Panc1 (cell line): ENCODE data around the gene PGBD2.

Experiments used
- POLR2AphosphoS5 ChIP-seq: IDR thresholded peaks from 2 replicates; pipeline ENCODE4 v1.6.1; 2012; ENCODE audit warnings: mild to moderate bottlenecking, low read depth, low read length, moderate library complexity
- SIN3A ChIP-seq: IDR thresholded peaks from 2 replicates; pipeline ENCODE4 v1.6.1; 2012; ENCODE audit warnings: low read depth, mild to moderate bottlenecking, low read length, moderate library complexity, borderline replicate concordance; ENCODE audit not compliant: insufficient read depth
- TF ChIP-seq, protein P1 (sequence below): fragments of 450-650 bp; IDR thresholded peaks from 2 replicates; pipeline ENCODE4 v1.5.1; 2017; ENCODE audit warnings: mild to moderate bottlenecking
- TF ChIP-seq, protein P2 (sequence below), 2 experiments: IDR thresholded peaks; 2 replicates each; pipeline ENCODE4 v1.6.1; 2011 to 2012; ENCODE audit warnings: low read depth in 2 of 2, control low read depth in 1 of 2, low read length in 1 of 2, mild to moderate bottlenecking in 1 of 2, moderate library complexity in 1 of 2; ENCODE audit not compliant: insufficient read depth in 1 of 2

DNA sequence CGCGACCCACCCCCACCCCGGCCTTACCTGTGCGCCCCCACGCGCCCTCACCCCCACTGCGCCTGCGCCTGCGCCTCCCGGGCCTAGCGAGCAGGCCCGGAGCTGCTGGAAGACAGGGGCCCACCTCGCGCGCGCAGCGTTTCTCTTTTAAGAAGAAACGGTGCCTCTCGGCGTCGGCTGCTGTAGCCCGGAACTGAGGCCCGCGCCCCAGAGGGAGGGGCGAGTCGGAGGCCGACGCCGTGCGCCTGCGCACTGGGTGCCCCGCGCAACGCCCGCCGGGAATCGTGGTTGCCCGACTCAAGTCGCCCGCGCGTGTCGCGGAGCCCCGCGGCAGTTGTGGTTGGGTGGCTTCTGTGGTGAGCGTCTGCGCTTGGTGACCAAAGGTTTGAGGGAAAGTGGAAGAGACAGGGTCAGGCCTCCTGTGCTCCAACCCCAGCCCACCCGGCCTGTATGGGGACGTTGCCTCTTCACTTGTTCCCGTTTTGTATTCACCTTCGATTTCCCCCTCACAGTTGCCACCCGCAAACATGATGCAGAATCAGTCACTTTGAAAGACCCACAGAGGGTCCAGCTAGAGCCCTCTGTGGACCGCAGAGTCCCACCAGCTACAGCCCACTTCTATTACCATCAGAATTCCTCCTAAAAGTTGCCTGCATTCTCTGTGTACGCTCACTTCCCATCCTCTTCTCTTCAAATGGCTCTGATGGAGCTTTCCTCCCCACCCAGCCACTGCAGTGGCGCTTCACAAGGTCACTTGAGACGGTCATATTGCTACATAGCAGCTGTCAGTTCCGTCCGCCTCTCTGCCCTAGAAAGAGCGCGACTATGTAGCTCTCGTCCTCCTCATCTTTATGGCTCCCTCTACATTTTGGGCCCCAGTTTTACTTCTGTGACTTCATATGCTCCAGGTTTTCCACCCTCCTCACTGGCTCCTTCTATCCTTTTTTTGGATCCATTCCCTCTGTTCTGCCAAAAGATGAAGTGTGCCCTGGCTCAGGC is 46.8 kb upstream of the PGBD2 start, which contains the start of gene ZNF692:
- TF ChIP-seq, protein P1, sequence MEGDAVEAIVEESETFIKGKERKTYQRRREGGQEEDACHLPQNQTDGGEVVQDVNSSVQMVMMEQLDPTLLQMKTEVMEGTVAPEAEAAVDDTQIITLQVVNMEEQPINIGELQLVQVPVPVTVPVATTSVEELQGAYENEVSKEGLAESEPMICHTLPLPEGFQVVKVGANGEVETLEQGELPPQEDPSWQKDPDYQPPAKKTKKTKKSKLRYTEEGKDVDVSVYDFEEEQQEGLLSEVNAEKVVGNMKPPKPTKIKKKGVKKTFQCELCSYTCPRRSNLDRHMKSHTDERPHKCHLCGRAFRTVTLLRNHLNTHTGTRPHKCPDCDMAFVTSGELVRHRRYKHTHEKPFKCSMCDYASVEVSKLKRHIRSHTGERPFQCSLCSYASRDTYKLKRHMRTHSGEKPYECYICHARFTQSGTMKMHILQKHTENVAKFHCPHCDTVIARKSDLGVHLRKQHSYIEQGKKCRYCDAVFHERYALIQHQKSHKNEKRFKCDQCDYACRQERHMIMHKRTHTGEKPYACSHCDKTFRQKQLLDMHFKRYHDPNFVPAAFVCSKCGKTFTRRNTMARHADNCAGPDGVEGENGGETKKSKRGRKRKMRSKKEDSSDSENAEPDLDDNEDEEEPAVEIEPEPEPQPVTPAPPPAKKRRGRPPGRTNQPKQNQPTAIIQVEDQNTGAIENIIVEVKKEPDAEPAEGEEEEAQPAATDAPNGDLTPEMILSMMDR: peak; percentile 32; the same call in 1 of the 2 replicates
- TF ChIP-seq POLR2AphosphoS5: peak; percentile 92
- TF ChIP-seq, protein P2, sequence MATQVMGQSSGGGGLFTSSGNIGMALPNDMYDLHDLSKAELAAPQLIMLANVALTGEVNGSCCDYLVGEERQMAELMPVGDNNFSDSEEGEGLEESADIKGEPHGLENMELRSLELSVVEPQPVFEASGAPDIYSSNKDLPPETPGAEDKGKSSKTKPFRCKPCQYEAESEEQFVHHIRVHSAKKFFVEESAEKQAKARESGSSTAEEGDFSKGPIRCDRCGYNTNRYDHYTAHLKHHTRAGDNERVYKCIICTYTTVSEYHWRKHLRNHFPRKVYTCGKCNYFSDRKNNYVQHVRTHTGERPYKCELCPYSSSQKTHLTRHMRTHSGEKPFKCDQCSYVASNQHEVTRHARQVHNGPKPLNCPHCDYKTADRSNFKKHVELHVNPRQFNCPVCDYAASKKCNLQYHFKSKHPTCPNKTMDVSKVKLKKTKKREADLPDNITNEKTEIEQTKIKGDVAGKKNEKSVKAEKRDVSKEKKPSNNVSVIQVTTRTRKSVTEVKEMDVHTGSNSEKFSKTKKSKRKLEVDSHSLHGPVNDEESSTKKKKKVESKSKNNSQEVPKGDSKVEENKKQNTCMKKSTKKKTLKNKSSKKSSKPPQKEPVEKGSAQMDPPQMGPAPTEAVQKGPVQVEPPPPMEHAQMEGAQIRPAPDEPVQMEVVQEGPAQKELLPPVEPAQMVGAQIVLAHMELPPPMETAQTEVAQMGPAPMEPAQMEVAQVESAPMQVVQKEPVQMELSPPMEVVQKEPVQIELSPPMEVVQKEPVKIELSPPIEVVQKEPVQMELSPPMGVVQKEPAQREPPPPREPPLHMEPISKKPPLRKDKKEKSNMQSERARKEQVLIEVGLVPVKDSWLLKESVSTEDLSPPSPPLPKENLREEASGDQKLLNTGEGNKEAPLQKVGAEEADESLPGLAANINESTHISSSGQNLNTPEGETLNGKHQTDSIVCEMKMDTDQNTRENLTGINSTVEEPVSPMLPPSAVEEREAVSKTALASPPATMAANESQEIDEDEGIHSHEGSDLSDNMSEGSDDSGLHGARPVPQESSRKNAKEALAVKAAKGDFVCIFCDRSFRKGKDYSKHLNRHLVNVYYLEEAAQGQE (IDR thresholded peaks at IDR 0.05; ENCODE audit: insufficient read depth in 1 of 2, low read depth in 2 of 2, low read length in 1 of 2): no peak
- TF ChIP-seq SIN3A: peak; percentile 61; the same call in 1 of the 2 replicates
